ENCODE data around the gene FAM181A. TPM values are rescaled to one million over a fixed set of nuclear protein-coding genes. Genes with fewer than 3 reads are reported as not detected.

Gene FAM181A
- total RNA-seq, 4 donors from 2014 or later: not detected

DNA sequence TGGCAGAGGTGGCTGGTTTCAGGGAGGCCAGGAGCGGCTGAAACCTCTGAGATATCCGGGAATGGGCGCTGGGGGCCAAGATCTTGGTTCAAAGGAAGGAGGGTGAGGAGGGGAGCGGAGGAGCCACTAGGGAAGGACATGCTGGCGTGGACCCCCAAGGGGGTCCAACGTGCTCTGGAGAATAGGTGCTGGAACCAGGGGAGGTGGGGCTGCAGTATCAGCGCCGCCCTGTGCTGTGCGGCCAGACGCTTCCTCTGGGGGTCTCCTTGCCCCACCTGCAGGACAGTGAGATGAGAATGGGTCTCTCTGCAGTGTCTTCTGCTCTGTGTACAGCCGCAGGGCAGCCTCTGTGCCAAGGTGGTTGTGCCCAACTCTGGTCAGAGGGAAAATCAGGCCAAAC lies 2.5 kb downstream of the FAM181A start:
- ATAC-seq (ENCODE audit: low FRiP score) (no peak), DNase-seq (ENCODE audit: low spot score) (no peak)
- TF ChIP-seq, protein P1, sequence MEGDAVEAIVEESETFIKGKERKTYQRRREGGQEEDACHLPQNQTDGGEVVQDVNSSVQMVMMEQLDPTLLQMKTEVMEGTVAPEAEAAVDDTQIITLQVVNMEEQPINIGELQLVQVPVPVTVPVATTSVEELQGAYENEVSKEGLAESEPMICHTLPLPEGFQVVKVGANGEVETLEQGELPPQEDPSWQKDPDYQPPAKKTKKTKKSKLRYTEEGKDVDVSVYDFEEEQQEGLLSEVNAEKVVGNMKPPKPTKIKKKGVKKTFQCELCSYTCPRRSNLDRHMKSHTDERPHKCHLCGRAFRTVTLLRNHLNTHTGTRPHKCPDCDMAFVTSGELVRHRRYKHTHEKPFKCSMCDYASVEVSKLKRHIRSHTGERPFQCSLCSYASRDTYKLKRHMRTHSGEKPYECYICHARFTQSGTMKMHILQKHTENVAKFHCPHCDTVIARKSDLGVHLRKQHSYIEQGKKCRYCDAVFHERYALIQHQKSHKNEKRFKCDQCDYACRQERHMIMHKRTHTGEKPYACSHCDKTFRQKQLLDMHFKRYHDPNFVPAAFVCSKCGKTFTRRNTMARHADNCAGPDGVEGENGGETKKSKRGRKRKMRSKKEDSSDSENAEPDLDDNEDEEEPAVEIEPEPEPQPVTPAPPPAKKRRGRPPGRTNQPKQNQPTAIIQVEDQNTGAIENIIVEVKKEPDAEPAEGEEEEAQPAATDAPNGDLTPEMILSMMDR (IDR thresholded peaks at IDR 0.05): no peak

GRCh38 chr14:93930296-93930988 lies 3.3 kb downstream of the FAM181A start:
- TF ChIP-seq, protein P1 (IDR thresholded peaks at IDR 0.05): no peak
- DNase-seq (ENCODE audit: low spot score) (no peak), ATAC-seq (ENCODE audit: low FRiP score) (no peak)

- no peak for DNase-seq (ENCODE audit: low spot score)
- ATAC-seq (ENCODE audit: low FRiP score): no peak
- TF ChIP-seq, protein P1 (IDR thresholded peaks at IDR 0.05): no peak
Measured at GRCh38 chr14:93930989-93931307, 3.8 kb downstream of the FAM181A start.

DNA sequence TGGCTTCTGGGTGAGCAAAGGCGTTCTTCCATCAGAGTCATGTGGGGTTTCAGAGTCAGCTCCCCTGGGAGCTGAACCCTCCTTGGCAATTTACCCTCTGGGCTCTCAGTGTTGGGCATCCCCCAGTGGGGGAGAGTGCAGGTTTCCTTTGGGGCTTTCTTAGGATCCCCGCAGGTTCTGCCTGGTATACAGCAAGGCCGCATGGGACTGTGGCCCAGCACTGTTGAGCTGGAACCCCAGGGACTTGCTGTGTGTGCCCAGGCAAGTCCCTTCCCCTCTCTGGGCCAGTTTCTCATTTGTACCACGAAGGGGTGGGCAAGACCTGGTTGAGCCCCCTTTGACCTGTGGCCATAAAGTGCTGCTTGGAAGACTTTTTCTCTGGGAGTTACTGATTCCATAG lies 5.5 kb downstream of the FAM181A start:
- TF ChIP-seq, protein P1 (IDR thresholded peaks at IDR 0.05): no peak
- no peak for ATAC-seq (ENCODE audit: low FRiP score)
- no peak for DNase-seq (ENCODE audit: low spot score)

DNA sequence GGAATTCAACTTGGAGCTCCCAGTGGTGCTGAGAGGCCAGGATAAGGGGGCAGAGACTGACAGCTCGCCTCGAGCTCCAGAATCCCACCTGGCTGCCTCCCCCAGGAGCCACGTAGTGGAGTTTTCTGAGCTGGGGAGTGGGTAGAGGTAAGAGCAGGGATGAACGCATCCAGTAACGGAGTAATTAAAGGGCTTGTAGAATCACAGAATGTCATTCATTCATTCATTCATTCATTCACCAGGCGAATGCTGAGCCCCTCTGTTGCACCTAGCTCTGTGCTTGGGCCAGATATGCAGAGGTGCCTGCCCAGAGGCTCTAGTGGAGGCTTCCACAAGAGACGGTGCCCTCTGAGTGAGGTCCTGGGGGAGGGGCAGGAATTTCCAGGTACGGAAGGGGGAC lies 8.1 kb downstream of the FAM181A start:
- no peak for DNase-seq (ENCODE audit: low spot score)
- TF ChIP-seq, protein P1 (IDR thresholded peaks at IDR 0.05): no peak
- no peak for ATAC-seq (ENCODE audit: low FRiP score)

- no peak for ATAC-seq (ENCODE audit: low FRiP score)
- TF ChIP-seq, protein P1 (IDR thresholded peaks at IDR 0.05): no peak
Measured at GRCh38 chr14:93936245-93936644, 9.1 kb downstream of the FAM181A start.

GRCh38 chr14:93936926-93937325 lies 9.8 kb downstream of the FAM181A start:
- TF ChIP-seq, protein P1 (IDR thresholded peaks at IDR 0.05): no peak
- no peak for ATAC-seq (ENCODE audit: low FRiP score)
- no peak for DNase-seq (ENCODE audit: low spot score)

More at GRCh38 chr14:93936245-93936644, 9.1 kb downstream of the FAM181A start:
- no peak for DNase-seq (ENCODE audit: low spot score)

All from omental fat pad (tissue), 4 donors.